ENCODE measurements around the gene MYO3B. TPM values are rescaled to one million over a fixed set of nuclear protein-coding genes. Genes with fewer than 3 reads are reported as not detected.
A peak's percentile ranks its signal among the peaks of the same experiment; 100 is the strongest.

The MYO3B gene
- total RNA-seq, 1 donor from 2014 or later = not detected

GRCh38 chr2:170162271-170162632, 15.7 kb upstream of the MYO3B start:
- DNase-seq (ENCODE audit: low read depth in 2 of 2) = no peak

GRCh38 chr2:170163411-170164065, 14.4 kb upstream of the MYO3B start:
- no peak for DNase-seq (ENCODE audit: low read depth in 2 of 2)

- peak in 1 of 2 donors; percentile 73 for DNase-seq (ENCODE audit: low read depth in 2 of 2)
These were observed 12.8 kb upstream of the MYO3B start for GRCh38 chr2:170165129-170165528.

- DNase-seq (ENCODE audit: low read depth in 2 of 2) = no peak
These were observed 11.2 kb upstream of the MYO3B start for GRCh38 chr2:170166735-170167134.

- no peak for DNase-seq (ENCODE audit: low read depth in 2 of 2)
These were observed 7.5 kb upstream of the MYO3B start for GRCh38 chr2:170170281-170171040.

- DNase-seq (ENCODE audit: low read depth in 2 of 2) = no peak
These were observed 1.7 kb upstream of the MYO3B start for GRCh38 chr2:170176212-170176611.

- no peak for DNase-seq (ENCODE audit: low read depth in 2 of 2)
These were observed 2.2 kb downstream of the MYO3B start for GRCh38 chr2:170180031-170180566.

GRCh38 chr2:170181602-170182001, 3.7 kb downstream of the MYO3B start:
- no peak for DNase-seq (ENCODE audit: low read depth in 2 of 2)

GRCh38 chr2:170185319-170185718, 7.4 kb downstream of the MYO3B start:
- DNase-seq (ENCODE audit: low read depth in 2 of 2) = no peak

GRCh38 chr2:170189757-170190156, 11.8 kb downstream of the MYO3B start:
- DNase-seq (ENCODE audit: low read depth in 2 of 2) = no peak

GRCh38 chr2:170190172-170190571, 12.2 kb downstream of the MYO3B start:
- DNase-seq (ENCODE audit: low read depth in 2 of 2) = no peak

GRCh38 chr2:170191166-170191866, 13.4 kb downstream of the MYO3B start:
- DNase-seq (ENCODE audit: low read depth in 2 of 2) = no peak

- no peak for DNase-seq (ENCODE audit: low read depth in 2 of 2)
These were observed 19.0 kb downstream of the MYO3B start for GRCh38 chr2:170196963-170197362.

GRCh38 chr2:170201275-170201674, 23.3 kb downstream of the MYO3B start:
- peak in 1 of 2 donors; percentile 14 for DNase-seq (ENCODE audit: low read depth in 2 of 2)

GRCh38 chr2:170201734-170202393, 23.9 kb downstream of the MYO3B start:
- no peak for DNase-seq (ENCODE audit: low read depth in 2 of 2)

- DNase-seq (ENCODE audit: low read depth in 2 of 2) = peak in 1 of 2 donors; percentile 30
These were observed 24.5 kb downstream of the MYO3B start for GRCh38 chr2:170202437-170202836.

GRCh38 chr2:170204298-170204951, 26.5 kb downstream of the MYO3B start:
- DNase-seq (ENCODE audit: low read depth in 2 of 2) = no peak

- no peak for DNase-seq (ENCODE audit: low read depth in 2 of 2)
These were observed 28.3 kb downstream of the MYO3B start for GRCh38 chr2:170206246-170206645.

- no peak for DNase-seq (ENCODE audit: low read depth in 2 of 2)
These were observed 29.0 kb downstream of the MYO3B start for GRCh38 chr2:170206805-170207407.

- DNase-seq (ENCODE audit: low read depth in 2 of 2) = no peak
These were observed 30.0 kb downstream of the MYO3B start for GRCh38 chr2:170207901-170208300.

GRCh38 chr2:170208967-170209366, 31.0 kb downstream of the MYO3B start:
- no peak for DNase-seq (ENCODE audit: low read depth in 2 of 2)

Measured in lung microvascular endothelial cell (primary cell).